HG03060 (cell line): ENCODE measurements around the gene DEFB125.
"Not testable (repeated sequence)": the region's sequence is repeated elsewhere in the genome, so short reads cannot be mapped to it uniquely, and the experiment has no call there.

Source experiments
- ATAC-seq: cut with Tn5 transposase; IDR thresholded peaks from one replicate; pipeline ENCODE4 v1.9.1; 2021; ENCODE audit warnings: low read depth, moderate number of reproducible peaks; ENCODE audit not compliant: unreplicated experiment

DEFB125 gene

DNA sequence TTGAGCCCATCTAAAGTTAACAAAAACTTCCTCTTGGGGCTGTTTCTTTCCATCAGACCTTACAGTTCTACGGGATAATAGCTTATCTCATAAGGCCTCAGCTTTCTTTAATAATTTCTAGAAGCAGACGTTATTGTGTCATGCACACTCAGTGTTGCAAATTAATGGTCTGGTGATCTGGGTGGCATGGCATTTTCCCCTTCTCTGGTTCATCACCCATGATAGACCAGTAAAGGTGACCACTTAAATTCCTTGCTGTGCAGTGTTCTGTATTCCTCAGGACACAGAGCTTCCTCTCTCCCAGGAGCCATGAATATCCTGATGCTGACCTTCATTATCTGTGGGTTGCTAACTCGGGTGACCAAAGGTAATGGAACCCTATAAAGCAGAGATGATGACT lies at the start of gene DEFB125:
Gene DEFB125 (plus strand): TSS at position 272 of the 400 bp plus-strand sequence. CDS start 38 bp downstream, at position 310.
- no peak for ATAC-seq

GRCh38 chr20:60035-60918 lies 27.2 kb upstream of the DEFB125 start:
- no peak for ATAC-seq

DNA sequence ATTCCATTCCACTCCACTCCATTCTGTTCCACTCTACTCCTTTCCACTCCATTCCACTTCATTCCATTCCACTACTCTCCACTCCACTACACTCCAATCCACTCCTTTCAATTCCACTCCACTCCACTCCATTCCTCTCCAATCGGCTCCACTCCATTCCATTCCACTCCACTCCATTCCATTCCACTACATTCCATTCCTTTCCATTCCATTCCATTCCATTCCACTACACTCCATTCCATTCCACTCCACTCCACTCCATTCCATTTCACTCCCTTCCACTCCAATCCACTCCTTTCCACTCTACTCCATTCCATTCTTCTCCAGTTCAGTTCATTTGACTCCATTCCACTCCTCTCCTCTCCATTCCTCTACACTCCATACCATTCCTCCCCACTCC lies 26.2 kb upstream of the DEFB125 start:
- no peak for ATAC-seq

GRCh38 chr20:61757-62156 lies 25.7 kb upstream of the DEFB125 start:
- ATAC-seq, result no peak

DNA sequence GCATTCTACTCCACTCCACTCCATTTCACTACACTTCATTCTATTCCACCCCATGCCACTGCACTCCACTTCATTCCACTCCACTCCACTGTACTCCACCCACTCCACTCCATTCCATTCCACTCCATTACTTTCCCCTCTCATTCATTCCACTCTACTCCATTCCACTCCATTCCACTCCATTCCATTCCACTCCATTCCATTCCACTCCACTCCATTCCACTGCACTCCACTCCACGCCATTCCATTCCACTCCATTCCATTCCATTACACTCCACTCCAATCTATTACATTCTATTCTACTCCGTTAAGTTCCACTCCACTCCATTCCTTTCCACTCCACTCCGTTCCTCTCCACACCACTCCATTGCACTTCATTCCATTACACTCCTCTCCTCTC lies 25.0 kb upstream of the DEFB125 start:
- ATAC-seq, result no peak

- ATAC-seq, result no peak
Observed at GRCh38 chr20:64026-64603, 23.4 kb upstream of the DEFB125 start.

- no peak for ATAC-seq
Observed at GRCh38 chr20:64766-65322, 22.6 kb upstream of the DEFB125 start.

DNA sequence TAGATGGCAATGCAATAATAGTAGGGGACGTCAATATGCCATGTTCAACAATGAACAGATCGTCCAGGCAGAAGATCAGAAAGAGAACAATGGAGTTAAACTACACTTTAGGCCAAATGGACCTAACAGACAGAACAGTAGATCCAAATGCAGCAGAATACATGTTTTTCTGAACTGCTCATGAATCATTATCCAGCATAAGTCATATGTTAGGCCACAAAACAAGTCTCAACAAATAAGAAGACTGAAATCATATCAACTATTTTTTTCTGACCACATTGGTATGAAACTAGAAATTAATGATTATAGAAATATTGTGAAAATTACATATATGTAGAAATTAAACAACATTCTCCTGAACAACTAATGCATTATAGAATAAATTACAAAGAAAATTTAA lies 10.2 kb upstream of the DEFB125 start:
- no peak for ATAC-seq

- ATAC-seq, result no peak
Observed at GRCh38 chr20:78338-78737, 9.1 kb upstream of the DEFB125 start.

DNA sequence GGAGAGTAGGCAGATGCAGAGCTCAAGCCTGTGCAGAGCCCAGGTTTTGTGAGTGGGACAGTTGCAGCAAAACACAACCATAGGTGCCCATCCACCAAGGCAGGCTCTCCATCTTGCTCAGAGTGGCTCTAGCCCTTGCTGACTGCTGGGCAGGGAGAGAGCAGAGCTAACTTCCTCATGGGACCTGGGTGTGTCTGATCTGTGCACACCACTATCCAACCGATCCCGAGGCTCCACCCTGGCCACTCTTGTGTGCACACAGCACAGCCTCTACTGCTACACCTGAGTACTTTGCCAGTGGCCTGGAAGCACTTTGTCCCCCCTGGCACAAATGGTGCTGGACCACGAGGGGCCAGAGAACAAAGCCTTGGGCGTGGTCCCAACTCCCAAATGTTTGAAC lies 7.9 kb upstream of the DEFB125 start:
- ATAC-seq, result no peak

DNA sequence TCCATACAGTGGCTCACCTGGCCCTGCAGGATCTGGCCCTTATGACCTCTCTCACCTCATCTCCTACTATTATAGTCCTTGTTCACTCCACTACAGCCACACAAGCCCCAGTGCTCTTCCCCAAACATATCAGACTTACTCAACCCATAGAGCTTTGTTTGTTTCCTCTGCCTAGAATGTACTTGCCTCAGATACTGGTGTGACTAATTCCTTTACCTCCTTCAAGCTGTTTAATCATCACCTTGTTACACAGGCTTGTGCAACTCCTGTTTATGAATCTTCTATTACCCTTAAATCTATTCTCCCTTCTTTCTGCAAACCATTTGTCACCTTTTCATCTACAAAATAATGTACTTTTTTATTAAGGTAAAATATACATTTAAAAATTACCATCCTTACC lies 3.2 kb downstream of the DEFB125 start:
- no peak for ATAC-seq

GRCh38 chr20:93641-94040 lies 6.2 kb downstream of the DEFB125 start:
- ATAC-seq, result no peak

- ATAC-seq, result no peak
Observed at GRCh38 chr20:95215-95614, 7.7 kb downstream of the DEFB125 start.

DNA sequence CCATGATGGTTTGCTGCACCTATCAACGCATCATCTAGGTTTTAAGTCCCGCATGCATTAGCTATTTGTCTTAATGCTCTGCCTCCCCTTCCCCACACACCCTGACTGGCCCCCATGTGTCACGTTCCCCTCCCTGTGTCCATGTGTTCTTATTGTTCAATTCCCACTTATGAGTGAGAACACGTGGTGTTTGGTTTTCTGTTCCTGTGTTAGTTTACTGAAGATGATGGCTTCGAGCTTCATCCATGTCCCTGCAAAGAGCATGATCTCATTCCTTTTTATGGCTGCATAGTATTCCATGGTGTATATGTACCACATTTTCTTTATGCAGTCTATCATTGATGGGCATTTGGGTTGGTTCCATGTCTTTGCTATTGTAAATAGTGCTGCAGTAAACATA lies 10.2 kb downstream of the DEFB125 start:
- ATAC-seq, result not testable (repeated sequence)

DNA sequence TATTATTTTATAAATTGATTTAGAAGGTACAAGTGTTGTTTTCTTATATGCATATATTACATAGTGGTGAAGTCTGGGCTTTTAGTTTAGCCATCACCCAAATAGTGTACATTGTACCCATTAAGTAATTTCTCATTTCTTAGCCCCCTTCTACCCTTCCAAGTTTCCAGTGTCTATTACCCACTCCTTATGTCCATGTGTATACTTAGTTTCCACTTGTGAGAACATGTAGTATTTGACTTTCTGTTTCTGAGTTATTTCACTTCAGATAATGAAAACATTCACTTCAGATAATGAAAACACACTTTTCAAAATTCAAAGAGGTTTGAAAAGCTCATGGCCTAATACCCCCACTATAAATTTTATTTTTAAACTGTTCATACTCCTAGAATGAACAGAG lies 14.5 kb downstream of the DEFB125 start:
- ATAC-seq, result no peak

DNA sequence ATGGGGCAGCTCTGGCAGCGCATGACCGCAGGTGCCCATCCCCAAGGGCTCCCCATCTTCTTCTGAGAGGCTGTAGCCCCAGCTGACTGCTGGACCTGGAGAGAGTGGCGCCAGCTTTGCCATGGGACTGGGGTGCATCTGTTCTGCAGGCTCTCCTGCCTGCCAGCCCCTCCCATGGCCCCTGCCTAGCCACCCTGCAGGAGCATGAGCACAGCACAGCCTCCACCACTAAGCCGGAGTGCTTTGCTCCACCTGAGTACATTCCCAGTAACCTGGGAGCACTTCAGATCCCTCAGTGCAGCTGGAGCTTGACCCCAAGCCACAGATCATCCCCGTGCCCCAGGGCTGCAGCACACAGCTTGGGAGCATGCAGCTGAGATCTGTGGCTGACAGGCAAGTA lies 16.0 kb downstream of the DEFB125 start:
- no peak for ATAC-seq

GRCh38 chr20:112396-112795 lies 24.9 kb downstream of the DEFB125 start:
- no peak for ATAC-seq

DNA sequence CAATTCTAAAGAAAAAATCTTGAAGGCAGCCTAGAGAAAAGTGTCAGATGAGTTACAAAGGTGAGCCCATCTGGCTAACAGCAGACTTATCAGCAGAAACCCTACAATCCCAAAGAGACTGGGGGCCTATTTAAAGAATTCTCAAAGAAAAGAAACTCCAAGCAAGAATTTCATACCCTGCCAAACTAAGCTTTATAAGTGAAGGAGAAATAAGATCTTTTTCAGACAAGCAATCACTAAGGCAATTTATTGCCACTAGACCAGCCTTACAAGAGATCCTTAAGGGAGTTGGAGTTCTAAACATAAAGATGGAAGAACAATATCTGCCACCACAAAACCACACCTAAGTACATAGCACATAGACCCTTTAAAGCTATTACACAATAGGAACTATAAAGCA lies 30.0 kb downstream of the DEFB125 start:
- ATAC-seq, result no peak

DNA sequence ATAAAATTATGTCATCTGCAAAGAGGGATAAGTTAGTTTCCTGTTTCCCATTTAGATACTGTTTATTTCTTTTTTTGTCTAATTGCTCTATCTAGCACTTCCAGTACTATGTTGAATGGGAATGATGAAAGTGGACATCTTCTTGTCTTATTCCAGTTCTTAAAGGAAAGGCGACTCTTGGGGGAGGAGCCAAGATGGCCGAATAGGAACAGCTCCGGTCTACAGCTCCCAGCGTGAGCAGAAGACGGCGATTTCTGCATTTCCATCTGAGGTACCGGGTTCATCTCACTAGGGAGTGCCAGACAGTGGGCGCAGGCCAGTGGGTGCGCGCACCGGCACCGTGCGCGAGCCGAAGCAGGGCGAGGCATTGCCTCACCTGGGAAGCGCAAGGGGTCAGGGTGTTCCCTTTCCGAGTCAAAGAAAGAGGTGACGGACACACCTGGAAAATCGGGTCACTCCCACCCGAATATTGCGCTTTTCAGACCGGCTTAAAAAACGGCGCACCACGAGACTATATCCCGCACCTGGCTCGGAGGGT lies 42.4 kb downstream of the DEFB125 start:
- ATAC-seq, result not testable (repeated sequence)

GRCh38 chr20:137668-138490 lies 50.4 kb downstream of the DEFB125 start:
- no peak for ATAC-seq

- ATAC-seq, result no peak
Observed at GRCh38 chr20:142290-142689, 54.8 kb downstream of the DEFB125 start, which contains the start of gene DEFB126. Gene DEFB126 (plus strand): TSS chr20:142590. CDS start chr20:142629, 39 bp downstream.
